K562 (cell line): Measurements from ENCODE around the gene COL6A2. TPM values are rescaled to one million over a fixed set of nuclear protein-coding genes. Genes with fewer than 3 reads are reported as not detected.

Experiments used
- ATAC-seq: fragments of 200-7000 bp; cut with Tn5 transposase; 3 replicates; pipeline ENCODE4 v1.9.1; 2020; ENCODE audit warnings: moderate library complexity
- BruUV-seq: library from RNA; stranded (reverse); fragments of 400-500 nt; replicated peaks from 2 replicates; lab custom pipeline; 2021; lab: Mats Ljungman, UMichigan
- CTCF ChIA-PET: fragments of 300-600 bp; formaldehyde crosslinking; extraction: SDS; loops from one replicate; lab custom pipeline; 2021; ENCODE audit warnings: low intra/inter-chr PET ratio; lab: Yijun Ruan, JAX
- POLR2A ChIA-PET: fragments of 300-600, 350-650 bp; sonication (Branson Sonifier 250); formaldehyde crosslinking; extraction: SDS; loops from one replicate; lab custom pipeline; 2021; ENCODE audit warnings: antibody characterized with exemption, inconsistent platforms; lab: Yijun Ruan, JAX
- DNase-seq, 4 experiments: peaks; one replicate each; pipeline versions ENCODE4 v3.0.0 to v3.0.0-alpha.2; 2011 to 2018; ENCODE audit warnings: low spot score in 3 of 4, mixed read lengths in 3 of 4; ENCODE audit errors: extremely low read depth in 1 of 4
- FAIRE-seq: peaks from 2 replicates; lab custom pipeline; 2011; peaks lifted over from hg19 to GRCh38; lab: Jason Lieb, UNC
- H2AFZ ChIP-seq: 2 replicates; pipeline ENCODE4 v1.6.0; 2011; ENCODE audit warnings: low read depth, low read length, control low read depth, inconsistent platforms
- H3K27ac ChIP-seq: fragments of 200-600 bp; 3 replicates; pipeline ENCODE4 v1.8.0; 2011; ENCODE audit warnings: low read depth, mild to moderate bottlenecking, control low read depth, inconsistent platforms, low read length, moderate library complexity, mixed read lengths; ENCODE audit errors: extremely low read depth
- H3K27me3 ChIP-seq, 2 experiments: fragments of 300-600 bp in 1 of 2; 2 replicates in 1 of 2; 3 replicates in 1 of 2; pipeline versions ENCODE4 v1.6.0 to v1.8.0; 2011; ENCODE audit warnings: inconsistent platforms in 2 of 2, low read length in 2 of 2, mild to moderate bottlenecking in 1 of 2, mixed read lengths in 1 of 2, moderate library complexity in 1 of 2; ENCODE audit not compliant: control insufficient read depth in 2 of 2, insufficient read depth in 2 of 2
- H3K36me3 ChIP-seq: fragments of 300-600 bp; 3 replicates; pipeline ENCODE4 v1.8.0; 2011; ENCODE audit warnings: mild to moderate bottlenecking, low read length, inconsistent platforms; ENCODE audit not compliant: control insufficient read depth, insufficient read depth
- H3K4me1 ChIP-seq, 2 experiments: fragments of 200-600 bp in 1 of 2; replicated peaks in 1 of 2; 2 replicates in 1 of 2; 3 replicates in 1 of 2; pipeline versions ENCODE4 v1.5.1 to v1.8.0; 2011; ENCODE audit warnings: inconsistent platforms in 2 of 2, low read length in 2 of 2, mild to moderate bottlenecking in 1 of 2, mixed read lengths in 1 of 2, moderate library complexity in 1 of 2; ENCODE audit not compliant: control insufficient read depth in 2 of 2, insufficient read depth in 2 of 2
- H3K4me2 ChIP-seq: 2 replicates; pipeline ENCODE4 v1.6.1; 2011; ENCODE audit warnings: low read length, control low read depth, inconsistent platforms, mixed read lengths; ENCODE audit not compliant: insufficient read depth
- H3K4me3 ChIP-seq: fragments of 200-600 bp; sonication (generic), shearing (Covaris generic); 2 replicates; pipeline ENCODE4 v1.5.1; 2016; ENCODE audit warnings: control low read depth, inconsistent platforms
- H3K79me2 ChIP-seq: fragments of 200-600 bp; 3 replicates; pipeline ENCODE4 v1.8.0; 2011; ENCODE audit warnings: low read length, inconsistent platforms; ENCODE audit not compliant: control insufficient read depth, insufficient read depth
- H3K9ac ChIP-seq, 2 experiments: 2 replicates each; pipeline versions ENCODE4 v1.6.0 to v1.6.1; 2011; ENCODE audit warnings: low read depth in 2 of 2, low read length in 2 of 2, control low read depth in 1 of 2, inconsistent platforms in 1 of 2, mild to moderate bottlenecking in 1 of 2, mixed read lengths in 1 of 2; ENCODE audit not compliant: insufficient read depth in 1 of 2
- H3K9me1 ChIP-seq: one replicate; pipeline ENCODE4 v1.6.0; 2011; ENCODE audit warnings: inconsistent platforms, mild to moderate bottlenecking, low read length, moderate library complexity; ENCODE audit not compliant: control insufficient read depth, insufficient read depth
- H3K9me3 ChIP-seq: replicated peaks from 2 replicates; pipeline ENCODE4 v1.5.1; 2011; ENCODE audit warnings: low read depth, low read length, inconsistent platforms; ENCODE audit not compliant: control insufficient read depth, insufficient read depth
- H4K20me1 ChIP-seq: replicated peaks from 2 replicates; pipeline ENCODE4 v1.6.1; 2011; ENCODE audit warnings: low read length, inconsistent platforms, mixed read lengths; ENCODE audit not compliant: control insufficient read depth, insufficient read depth
- ASH1L ChIP-seq: fragments of 450-650 bp; IDR thresholded peaks from 2 replicates; pipeline ENCODE4 v1.6.1; 2018; ENCODE audit warnings: borderline replicate concordance, mild to moderate bottlenecking, low read depth; ENCODE audit not compliant: partially characterized antibody
- ATF4 ChIP-seq: fragments of 450-650 bp; formaldehyde crosslinking; IDR thresholded peaks from 2 replicates; pipeline ENCODE4 v1.4.0; 2022; ENCODE audit warnings: mild to moderate bottlenecking, moderate library complexity
- CEBPG ChIP-seq, 3 experiments: fragments of 200-800 bp in 1 of 3; sonication (Bioruptor generic) in 1 of 3; sonication (generic) in 1 of 3; formaldehyde crosslinking in 1 of 3; IDR thresholded peaks in 2 of 3; conservative IDR thresholded peaks in 1 of 3; 2 replicates each; pipeline versions ENCODE4 v1.6.1 to v1.8.0; 2016 to 2022; ENCODE audit warnings: missing compliant biosample characterization in 2 of 3, missing genetic modification characterization in 2 of 3, mild to moderate bottlenecking in 1 of 3, missing genetic modification reagents in 1 of 3
- FOSL1 ChIP-seq: fragments of 200-800 bp; sonication (Bioruptor generic); conservative IDR thresholded peaks from 2 replicates; pipeline ENCODE4 v1.6.1; 2016; ENCODE audit warnings: missing genetic modification characterization, missing compliant biosample characterization
- FOXA3 ChIP-seq, 2 experiments: fragments of 450-650 bp in 1 of 2; sonication (generic) in 1 of 2; formaldehyde crosslinking; IDR thresholded peaks in 1 of 2; conservative IDR thresholded peaks in 1 of 2; 2 replicates each; pipeline versions ENCODE4 v1.4.0 to v1.8.0; 2020 to 2022; ENCODE audit warnings: mild to moderate bottlenecking in 2 of 2, missing genetic modification reagents in 1 of 2
- IRF2 ChIP-seq: sonication (generic); formaldehyde crosslinking; IDR thresholded peaks from 2 replicates; pipeline ENCODE4 v1.8.1; 2022; ENCODE audit warnings: mild to moderate bottlenecking, missing genetic modification reagents
- KLF16 ChIP-seq: IDR thresholded peaks from 2 replicates; pipeline ENCODE4 v1.6.1; 2016; ENCODE audit warnings: antibody characterized with exemption
- NR0B1 ChIP-seq: fragments of 450-650 bp; IDR thresholded peaks from one replicate; pipeline ENCODE4 v1.6.1; 2018; ENCODE audit warnings: mild to moderate bottlenecking, moderate library complexity; ENCODE audit not compliant: partially characterized antibody
- OTX1 ChIP-seq: fragments of 450-650 bp; formaldehyde crosslinking; IDR thresholded peaks from 2 replicates; pipeline ENCODE4 v1.4.0; 2022; ENCODE audit warnings: mild to moderate bottlenecking
- RUNX1 ChIP-seq: sonication (generic); IDR thresholded peaks from 2 replicates; pipeline ENCODE4 v1.6.1; 2016; ENCODE audit warnings: antibody characterized with exemption, low read depth
- SREBF2 ChIP-seq: sonication (generic); formaldehyde crosslinking; IDR thresholded peaks from 2 replicates; pipeline ENCODE4 v1.4.0; 2020; ENCODE audit warnings: mild to moderate bottlenecking, missing genetic modification reagents
- SRSF7 ChIP-seq: fragments of 200-400 bp; formaldehyde crosslinking; optimal IDR thresholded peaks from 2 replicates; pipeline ENCODE3; 2017; ENCODE audit warnings: mild to moderate bottlenecking, low read depth, low read length
- WGBS: fragments of 100-300 bp; shearing (Covaris generic); methylation state at CpG from one replicate; pipeline ENCODE4 v1.1.6; 2016; ENCODE audit warnings: low coverage, mixed read lengths; ENCODE audit not compliant: insufficient coverage; ENCODE audit errors: missing lambda C conversion rate; 5-methylcytosine and 5-hydroxymethylcytosine counted together
- in situ Hi-C: fragments of 300-500 bp; cut with MboI; formaldehyde crosslinking; loops from 4 replicates; pipeline ENCODE4 v1.15.0; 2018; ENCODE audit warnings: inconsistent platforms, mixed read lengths
- intact Hi-C: fragments of 100-400 bp; cut with micrococcal nuclease; formaldehyde crosslinking; loops from 2 replicates; pipeline ENCODE4 v1.14.2; 2022
- polyA plus RNA-seq, 8 experiments: library from polyadenylated mRNA; depleted of rRNA in 4 of 8; stranded (reverse) in 5 of 8; unstranded in 3 of 8; fragments of >200 nt; fragmentation: Nextera tagmentation in 2 of 8; fragmentation: Illumina TruSeq in 1 of 8; extraction: Ambion mirVana in 2 of 8; extraction: Trizol in 1 of 8; gene quantifications; 2 replicates each; pipeline versions ENCODE4 v1.2.1 to v1.2.3, GENCODE V29; 2011 to 2014; ENCODE audit warnings: inconsistent platforms in 1 of 8, missing spikeins in 1 of 8
- total RNA-seq, 7 experiments: library from RNA; depleted of rRNA in 6 of 7; stranded (reverse); fragments of >200 nt in 6 of 7; fragmentation: Illumina TruSeq in 2 of 7; extraction: Trizol in 2 of 7; gene quantifications; 2 replicates each; pipeline versions ENCODE4 v1.2.1 to v1.2.3, GENCODE V29; 2011 to 2021; ENCODE audit warnings: low replicate concordance in 1 of 7

The COL6A2 gene
- total and polyA plus RNA-seq, 9 of the 15 experiments (the other 6 are each of a cell fraction or from before 2014, with no cell fraction given): 0.07 to 1.1 (median 0.24) TPM; not detected in 3

- WGBS: 3% methylated on average over 20 of the region's 20 CpGs
- ChIA-PET CTCF (no interaction called here), POLR2A (interaction anchor here (0.6 kb wide), 1 partner anchor 33 kb away, joined by 3 read pairs; no protein-coding TSS in a partner anchor)
- no TSS peak for BruUV-seq
- FAIRE-seq (no peak), DNase-seq (peak in 2 of 4 experiments; percentile 8 to 12), ATAC-seq (peak; percentile 61)
- H3K4me2 ChIP-seq: no peak overlapping the region
- no peaks in the 10 kb centered on the region; the same call in 1 of the 2 replicates for H3K9me3 ChIP-seq
- H3K9me1 ChIP-seq: no peaks in the 10 kb centered on the region
- no peak overlapping the region for H3K9ac ChIP-seq
- H3K79me2 ChIP-seq: no peaks in the 10 kb centered on the region
- intact Hi-C loops: no loop called here
- H2AFZ ChIP-seq: no peak overlapping the region
- H3K27ac ChIP-seq: no peak overlapping the region
- no peaks in the 10 kb centered on the region; the same call in 1 of the 2 replicates for H4K20me1 ChIP-seq
- H3K4me1 ChIP-seq: peaks cover 0 to 25% of the 10 kb centered on the region in 2 experiments; a peak in 2 of 5 replicates
- no peak for TF ChIP-seq FOXA3 (CRISPR knock-in tag; conservative IDR thresholded peaks at IDR 0.05 in 1 of 2, IDR thresholded peaks at IDR 0.05 in 1 of 2)
- TF ChIP-seq OTX1 (CRISPR knock-in tag): no peak
- TF ChIP-seq FOSL1 (tag): no peak
- no peak for TF ChIP-seq NR0B1
- no peak for TF ChIP-seq ATF4 (CRISPR knock-in tag)
- no peak for TF ChIP-seq KLF16
- TF ChIP-seq SRSF7: no peak
- TF ChIP-seq CEBPG (CRISPR knock-in tag; IDR thresholded peaks at IDR 0.05): no peak
- no peak for TF ChIP-seq CEBPG (tag; conservative IDR thresholded peaks at IDR 0.05 in 1 of 2, IDR thresholded peaks at IDR 0.05 in 1 of 2)
- TF ChIP-seq IRF2 (CRISPR knock-in tag): no peak
- no peak for TF ChIP-seq SREBF2 (CRISPR knock-in tag)
- TF ChIP-seq ASH1L: no peak
- no peak for TF ChIP-seq RUNX1
- peaks cover 10 to 48% of the 10 kb centered on the region in 2 experiments; a peak in 4 of 5 replicates for H3K27me3 ChIP-seq
- no peak overlapping the region for H3K4me3 ChIP-seq
- no peaks in the 10 kb centered on the region for H3K36me3 ChIP-seq
- in situ Hi-C loops: no loop called here
These were observed 12.7 kb downstream of the COL6A2 start for GRCh38 chr21:46110499-46111192.
